Effector memory CD4-positive, alpha-beta T cell (primary cell): ENCODE results near the gene PCDH15.

Experiments used
- DNase-seq, 3 donors: peaks; one replicate each; pipeline ENCODE4 v3.0.0-alpha.2; 2020
- H3K27ac ChIP-seq: 2 replicates; pipeline ENCODE4 v1.7.0; 2013; ENCODE audit warnings: mild to moderate bottlenecking, low read length, moderate library complexity; ENCODE audit not compliant: insufficient read depth, poor library complexity, severe bottlenecking
- H3K27me3 ChIP-seq: replicated peaks from 2 replicates; pipeline ENCODE4 v1.7.0; 2013; ENCODE audit warnings: mild to moderate bottlenecking, low read length; ENCODE audit not compliant: insufficient read depth, control insufficient read depth, poor library complexity, severe bottlenecking
- H3K36me3 ChIP-seq: 2 replicates; pipeline ENCODE4 v1.7.0; 2013; ENCODE audit warnings: mild to moderate bottlenecking, low read length, moderate library complexity; ENCODE audit not compliant: control insufficient read depth, insufficient read depth
- H3K4me1 ChIP-seq: 2 replicates; pipeline ENCODE4 v1.7.0; 2013; ENCODE audit warnings: low read length, mild to moderate bottlenecking; ENCODE audit not compliant: control insufficient read depth, insufficient read depth, poor library complexity, severe bottlenecking
- H3K4me3 ChIP-seq: 2 replicates; pipeline ENCODE4 v1.7.0; 2013; ENCODE audit warnings: low read length, low read depth, mild to moderate bottlenecking; ENCODE audit not compliant: insufficient read depth, poor library complexity, severe bottlenecking
- H3K9me3 ChIP-seq: 2 replicates; pipeline ENCODE4 v1.7.0; 2013; ENCODE audit warnings: mild to moderate bottlenecking, low read length, moderate library complexity; ENCODE audit not compliant: control insufficient read depth

The PCDH15 gene

GRCh38 chr10:54372179-54372578 is 428.9 kb downstream of the PCDH15 start:
- no peaks in the 10 kb centered on the region for H3K4me1 ChIP-seq
- no peak for DNase-seq
- H3K27ac ChIP-seq = no peak overlapping the region
- no peaks in the 10 kb centered on the region for H3K9me3 ChIP-seq
- no peak overlapping the region for H3K4me3 ChIP-seq
- no peaks in the 10 kb centered on the region for H3K36me3 ChIP-seq
- no peaks in the 10 kb centered on the region for H3K27me3 ChIP-seq

GRCh38 chr10:54368984-54369383 is 432.0 kb downstream of the PCDH15 start:
- no peaks in the 10 kb centered on the region for H3K4me1 ChIP-seq
- H3K27ac ChIP-seq = no peak overlapping the region
- DNase-seq = no peak
- H3K4me3 ChIP-seq = no peak overlapping the region
- H3K9me3 ChIP-seq = no peaks in the 10 kb centered on the region
- H3K36me3 ChIP-seq = no peaks in the 10 kb centered on the region
- no peaks in the 10 kb centered on the region for H3K27me3 ChIP-seq

- Histone ChIP-seq H3K27me3 (no peaks in the 10 kb centered on the region), H3K27ac (no peak overlapping the region), H3K4me1 (no peaks in the 10 kb centered on the region), H3K9me3 (no peaks in the 10 kb centered on the region), H3K36me3 (no peaks in the 10 kb centered on the region), H3K4me3 (no peak overlapping the region)
- no peak for DNase-seq
Measured at GRCh38 chr10:54363390-54363789, 437.6 kb downstream of the PCDH15 start.

GRCh38 chr10:54342058-54342457 is 459.0 kb downstream of the PCDH15 start:
- Histone ChIP-seq H3K4me3 (no peak overlapping the region), H3K9me3 (no peaks in the 10 kb centered on the region), H3K27me3 (no peaks in the 10 kb centered on the region), H3K27ac (no peak overlapping the region), H3K4me1 (no peaks in the 10 kb centered on the region), H3K36me3 (no peaks in the 10 kb centered on the region)
- DNase-seq = no peak

- no peaks in the 10 kb centered on the region for H3K36me3 ChIP-seq
- no peak overlapping the region for H3K27ac ChIP-seq
- H3K27me3 ChIP-seq = no peaks in the 10 kb centered on the region
- no peak for DNase-seq
- H3K4me3 ChIP-seq = no peak overlapping the region
- no peaks in the 10 kb centered on the region for H3K9me3 ChIP-seq
- no peaks in the 10 kb centered on the region for H3K4me1 ChIP-seq
Measured at GRCh38 chr10:54335296-54335695, 465.7 kb downstream of the PCDH15 start.

- no peaks in the 10 kb centered on the region for H3K4me1 ChIP-seq
Measured at GRCh38 chr10:54319341-54319740, 481.7 kb downstream of the PCDH15 start.

GRCh38 chr10:54318470-54318869 is 482.6 kb downstream of the PCDH15 start:
- no peaks in the 10 kb centered on the region for H3K36me3 ChIP-seq
- no peak for DNase-seq
- no peaks in the 10 kb centered on the region for H3K9me3 ChIP-seq
- H3K4me1 ChIP-seq = no peaks in the 10 kb centered on the region
- H3K27ac ChIP-seq = no peak overlapping the region
- H3K27me3 ChIP-seq = no peaks in the 10 kb centered on the region
- H3K4me3 ChIP-seq = no peak overlapping the region

More at GRCh38 chr10:54319341-54319740, 481.7 kb downstream of the PCDH15 start:
- H3K27me3 ChIP-seq = no peaks in the 10 kb centered on the region
- no peaks in the 10 kb centered on the region for H3K36me3 ChIP-seq
- DNase-seq = no peak
- no peak overlapping the region for H3K4me3 ChIP-seq
- H3K9me3 ChIP-seq = no peaks in the 10 kb centered on the region
- H3K27ac ChIP-seq = no peak overlapping the region

- H3K27me3 ChIP-seq = no peaks in the 10 kb centered on the region
- H3K9me3 ChIP-seq = no peaks in the 10 kb centered on the region
- no peak overlapping the region for H3K4me3 ChIP-seq
- H3K4me1 ChIP-seq = no peaks in the 10 kb centered on the region
- no peak for DNase-seq
- H3K27ac ChIP-seq = no peak overlapping the region
- no peaks in the 10 kb centered on the region for H3K36me3 ChIP-seq
Measured at GRCh38 chr10:54314430-54314829, 486.6 kb downstream of the PCDH15 start.

GRCh38 chr10:54284526-54285193 is 516.4 kb downstream of the PCDH15 start:
- Histone ChIP-seq H3K4me1 (no peaks in the 10 kb centered on the region), H3K27me3 (no peaks in the 10 kb centered on the region), H3K4me3 (no peak overlapping the region), H3K27ac (no peak overlapping the region), H3K36me3 (no peaks in the 10 kb centered on the region), H3K9me3 (no peaks in the 10 kb centered on the region)
- DNase-seq = no peak

GRCh38 chr10:54282012-54282411 is 519.0 kb downstream of the PCDH15 start:
- Histone ChIP-seq H3K27ac (no peak overlapping the region), H3K4me1 (no peaks in the 10 kb centered on the region), H3K9me3 (no peaks in the 10 kb centered on the region), H3K4me3 (no peak overlapping the region), H3K36me3 (no peaks in the 10 kb centered on the region), H3K27me3 (no peaks in the 10 kb centered on the region)
- no peak for DNase-seq
